DMS 273 (cell line): ENCODE results near the gene PRELID3B.
"Not testable (repeated sequence)": the region's sequence is repeated elsewhere in the genome, so short reads cannot be mapped to it uniquely, and the experiment has no call there.

Source experiments
- DNase-seq: peaks from one replicate; lab custom pipeline; 2025; ENCODE audit not compliant: unreplicated experiment; lab: John Stamatoyannopoulos, UW

Gene PRELID3B

DNA sequence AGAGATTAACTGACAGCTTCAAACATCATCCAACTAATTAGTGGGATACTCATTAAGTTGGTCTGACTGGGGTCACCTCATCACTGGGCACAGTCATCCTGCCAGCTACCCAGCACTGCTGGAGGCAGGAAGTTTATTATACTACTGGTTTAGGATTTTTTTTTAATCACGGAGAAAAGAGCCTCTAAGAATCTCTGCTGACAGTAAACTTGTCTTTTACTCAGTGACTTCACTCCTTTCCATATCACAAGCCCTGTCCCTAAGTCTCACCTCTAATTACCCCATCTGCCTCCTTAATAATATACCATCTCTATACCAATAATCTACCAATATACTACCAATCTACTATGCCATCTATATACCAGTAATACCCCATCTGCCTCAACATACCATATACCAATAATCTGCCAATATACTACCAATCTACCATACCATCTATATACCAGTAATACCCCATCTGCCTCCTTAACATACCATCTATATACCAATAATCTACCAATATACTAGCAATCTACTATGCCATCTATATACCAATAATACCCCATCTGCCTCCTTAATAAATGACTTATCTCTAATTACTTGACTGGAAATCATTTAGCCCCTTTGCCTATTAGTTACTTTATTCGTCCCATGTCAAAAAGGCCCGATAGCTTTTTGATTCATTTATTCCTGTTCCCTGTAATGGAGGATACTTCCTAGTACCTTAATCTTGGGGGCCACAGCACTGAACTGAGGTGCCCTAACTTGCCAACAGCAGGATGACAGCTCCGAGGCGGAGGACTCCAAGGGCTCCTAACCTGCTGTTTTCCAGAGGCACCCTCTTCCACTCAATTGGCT, 15.5 kb downstream of the PRELID3B start:
- DNase-seq: no peak

DNA sequence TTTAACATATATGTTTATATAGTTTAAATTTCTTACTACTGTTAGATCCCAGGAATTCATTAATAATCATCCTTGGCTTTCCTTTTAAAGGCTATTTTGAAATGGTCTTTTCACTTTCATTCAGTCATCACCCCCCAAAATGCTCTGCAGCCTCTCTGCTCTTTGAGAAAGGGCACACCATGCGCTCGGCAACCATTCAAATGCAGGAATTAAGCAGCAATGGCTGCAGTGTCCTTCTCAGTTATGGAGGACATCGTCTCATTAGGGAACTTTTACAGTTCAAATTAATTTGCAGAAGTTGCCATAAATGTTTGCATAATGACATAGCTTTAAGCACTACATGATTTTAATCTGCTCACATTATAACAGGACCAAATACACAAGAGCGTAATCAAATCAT, 17.1 kb downstream of the PRELID3B start:
- no peak for DNase-seq

DNA sequence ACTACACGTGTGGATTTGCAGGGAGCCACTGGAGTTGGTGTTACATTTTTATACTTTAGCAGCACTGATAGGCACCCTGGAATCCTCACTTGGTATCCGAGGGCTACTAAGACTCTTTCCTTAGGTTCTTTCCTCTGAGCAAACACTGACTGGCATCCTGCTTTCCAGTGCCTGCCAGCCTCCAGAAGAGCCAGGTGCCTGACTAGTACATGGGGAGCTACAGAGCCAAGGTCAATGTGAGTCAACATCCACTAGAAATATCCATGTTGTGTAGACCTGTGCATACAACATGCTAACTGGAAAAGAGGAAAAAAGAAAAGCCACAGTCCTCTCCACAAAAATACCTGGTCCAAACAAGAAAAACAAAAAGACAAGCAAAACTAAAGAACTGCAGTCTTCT, 17.5 kb downstream of the PRELID3B start:
- no peak for DNase-seq

DNA sequence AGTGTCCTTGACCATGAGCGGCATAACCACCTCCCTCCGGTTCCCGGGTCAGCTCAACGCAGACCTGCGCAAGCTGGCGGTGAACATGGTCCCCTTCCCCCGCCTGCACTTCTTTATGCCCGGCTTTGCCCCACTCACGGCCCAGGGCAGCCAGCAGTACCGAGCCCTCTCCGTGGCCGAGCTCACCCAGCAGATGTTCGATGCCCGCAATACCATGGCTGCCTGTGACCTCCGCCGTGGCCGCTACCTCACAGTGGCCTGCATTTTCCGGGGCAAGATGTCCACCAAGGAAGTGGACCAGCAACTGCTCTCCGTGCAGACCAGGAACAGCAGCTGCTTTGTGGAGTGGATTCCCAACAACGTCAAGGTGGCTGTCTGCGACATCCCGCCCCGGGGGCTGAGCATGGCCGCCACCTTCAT, 18.5 kb downstream of the PRELID3B start:
- no peak for DNase-seq

DNA sequence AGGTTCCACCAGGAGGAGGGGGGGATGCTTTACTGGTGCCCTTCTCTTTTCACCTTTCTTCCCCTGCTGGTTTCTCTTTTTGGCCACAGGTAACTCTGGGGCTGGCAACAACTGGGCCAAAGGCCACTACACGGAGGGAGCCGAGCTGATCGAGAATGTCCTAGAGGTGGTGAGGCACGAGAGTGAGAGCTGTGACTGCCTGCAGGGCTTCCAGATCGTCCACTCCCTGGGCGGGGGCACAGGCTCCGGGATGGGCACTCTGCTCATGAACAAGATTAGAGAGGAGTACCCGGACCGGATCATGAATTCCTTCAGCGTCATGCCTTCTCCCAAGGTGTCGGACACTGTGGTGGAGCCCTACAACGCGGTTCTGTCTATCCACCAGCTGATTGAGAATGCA, 19.0 kb downstream of the PRELID3B start:
- DNase-seq: no peak

DNA sequence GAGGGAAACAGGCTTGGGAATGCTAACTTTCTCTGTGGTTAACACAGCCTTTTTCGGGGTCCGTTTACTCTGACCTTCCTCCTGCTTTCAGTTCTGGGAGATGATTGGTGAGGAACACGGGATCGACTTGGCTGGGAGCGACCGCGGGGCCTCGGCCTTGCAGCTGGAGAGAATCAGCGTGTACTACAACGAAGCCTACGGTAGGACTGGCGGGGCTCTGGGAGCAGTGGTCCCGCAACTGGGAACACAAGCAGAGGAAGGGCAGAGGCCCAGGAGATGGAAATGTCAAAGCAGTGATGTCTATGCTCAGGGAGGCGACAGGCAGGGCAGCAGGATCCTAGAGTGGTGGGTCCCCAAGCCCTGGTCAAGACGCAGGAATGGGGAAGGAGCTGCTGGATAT, 19.8 kb downstream of the PRELID3B start:
- DNase-seq: no peak

DNA sequence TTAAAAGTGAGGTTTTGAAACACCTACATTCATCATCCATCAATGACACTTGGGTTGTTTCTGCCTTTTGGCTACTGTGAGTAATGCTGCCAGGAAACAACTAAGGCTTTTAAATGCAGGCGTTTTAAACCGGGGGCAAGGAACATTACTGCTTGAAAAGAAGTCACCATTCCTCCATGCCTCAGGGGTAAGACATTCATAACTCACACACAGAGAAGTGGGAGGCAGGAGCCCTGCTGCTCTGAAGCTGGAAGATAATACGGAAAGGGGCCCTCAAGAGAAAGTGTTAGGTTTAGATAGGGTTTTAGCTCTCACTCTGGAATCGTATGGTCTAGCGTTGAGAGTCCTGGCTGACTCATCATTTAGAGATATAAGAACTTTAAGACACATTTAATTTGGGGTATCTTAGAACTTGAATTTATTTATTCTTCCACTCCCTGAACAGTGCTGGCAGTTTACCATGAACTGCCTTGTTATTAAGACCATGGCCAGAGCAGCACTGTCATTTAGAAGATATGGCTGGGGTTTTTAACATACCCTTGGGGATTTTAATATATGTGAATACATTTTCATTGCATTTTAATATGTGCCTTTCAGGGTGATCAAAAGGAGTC, 21.5 kb downstream of the PRELID3B start:
- DNase-seq: no peak

DNA sequence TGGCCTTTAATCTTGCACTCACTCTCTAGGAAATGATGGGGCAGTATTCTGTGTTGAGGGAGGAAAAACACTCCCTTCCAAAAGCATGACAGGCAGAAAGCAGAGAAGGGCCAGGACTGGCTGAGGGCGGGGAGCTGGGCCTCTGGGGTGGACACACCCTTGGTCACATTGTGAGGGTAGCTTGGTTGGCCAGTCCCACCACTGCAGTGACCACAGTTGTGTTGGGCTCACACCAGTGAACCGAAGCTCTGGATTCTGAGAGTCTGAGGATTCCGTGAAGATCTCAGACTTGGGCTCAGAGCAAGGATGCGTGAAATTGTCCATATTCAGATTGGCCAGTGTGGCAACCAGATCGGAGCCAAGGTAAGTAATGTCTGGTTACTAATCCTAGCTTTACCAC, 23.4 kb downstream of the PRELID3B start, which contains the start of gene TUBB1:
Gene TUBB1, plus strand, starts transcription at position 213 of the 400 bp plus-strand sequence. Its CDS starts 94 bp downstream, at position 307.
- no peak for DNase-seq

DNA sequence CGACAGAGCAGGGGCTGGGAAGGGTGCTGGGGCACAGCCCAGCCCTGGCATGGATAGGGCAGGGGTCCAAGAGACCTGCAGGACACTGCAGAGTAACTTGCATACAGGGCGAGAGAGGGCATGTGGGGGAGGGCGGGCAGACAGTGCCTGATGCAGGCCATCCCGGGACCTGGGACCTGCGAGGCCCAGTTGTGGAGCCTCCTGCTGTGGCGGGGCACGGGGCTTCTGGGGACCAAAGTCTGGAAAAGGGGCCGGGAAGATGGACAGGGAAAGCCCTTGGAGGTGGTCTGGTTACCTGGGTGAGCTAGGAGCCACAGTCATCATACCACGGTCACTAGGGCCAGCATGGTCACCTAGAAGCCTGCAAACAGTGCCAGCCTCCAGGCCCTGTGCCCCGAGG, 23.8 kb downstream of the PRELID3B start:
- DNase-seq: no peak

DNA sequence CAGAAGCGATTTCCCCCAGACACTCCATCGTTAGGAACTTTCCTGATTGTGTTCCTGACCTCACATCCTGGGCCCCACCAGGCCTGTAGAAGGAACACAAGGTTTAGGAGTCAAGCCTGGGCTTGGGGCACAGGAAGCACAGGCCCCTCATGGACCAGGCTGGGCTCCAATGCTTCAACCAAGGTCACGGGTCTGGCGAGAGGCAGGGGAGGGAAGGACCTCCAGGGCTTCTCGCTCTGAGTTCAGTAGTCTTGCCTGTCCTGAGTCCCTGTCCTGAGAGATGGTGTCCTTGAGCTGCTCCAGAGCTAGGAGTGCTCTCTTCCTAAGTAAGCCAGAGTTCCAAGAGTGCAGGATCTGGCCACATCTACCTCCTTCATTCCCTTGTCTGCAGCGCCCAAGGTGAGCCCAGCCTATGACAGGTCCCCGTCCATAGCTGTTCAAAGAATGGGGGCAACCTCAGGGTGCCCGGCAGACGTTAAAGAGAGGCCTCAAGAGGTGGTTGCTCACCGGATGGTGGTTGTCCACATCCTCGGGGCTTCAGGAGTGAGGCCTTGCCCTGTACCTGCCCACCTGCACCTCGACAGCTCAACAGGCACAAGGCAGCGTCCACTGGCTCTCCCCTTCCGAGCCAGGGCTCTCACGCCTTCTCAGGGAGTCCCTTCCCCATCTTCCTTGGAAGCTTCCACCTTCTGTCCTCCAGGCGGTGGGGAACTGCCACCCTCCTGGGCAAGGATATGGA, 24.9 kb downstream of the PRELID3B start:
- no peak for DNase-seq

DNA sequence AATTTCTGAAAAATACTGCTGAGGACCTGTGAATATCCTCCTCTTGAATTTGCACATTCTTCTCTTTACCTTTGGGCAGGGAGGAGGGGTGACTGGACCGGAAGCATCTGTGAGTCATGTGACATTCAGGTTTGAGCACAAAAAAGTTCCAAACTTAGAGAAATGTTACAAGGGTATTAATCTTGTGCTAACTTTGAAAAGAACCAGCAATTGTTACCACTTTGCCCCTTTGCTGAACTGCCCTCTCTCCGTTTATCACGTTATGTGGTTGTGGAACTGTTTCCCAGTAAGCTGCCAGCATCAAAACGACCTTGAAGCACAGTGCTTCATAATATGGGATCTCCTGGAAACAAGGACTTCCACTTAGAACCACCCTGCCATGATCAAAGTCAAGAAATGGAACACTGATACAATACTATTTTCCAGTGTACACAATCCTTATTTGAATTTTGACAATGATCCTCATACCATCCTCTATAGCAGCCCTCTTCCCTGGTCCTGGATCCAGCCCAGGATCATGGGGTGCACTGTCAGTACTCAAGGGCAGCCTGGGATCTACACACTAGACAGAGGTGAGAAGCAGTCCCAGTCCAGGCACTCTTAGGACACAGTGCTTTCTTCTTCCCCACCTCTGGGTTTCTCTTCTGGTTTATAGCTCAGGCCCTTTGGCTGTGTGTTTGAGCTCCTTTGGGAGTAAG, 25.6 kb downstream of the PRELID3B start:
- no peak for DNase-seq

DNA sequence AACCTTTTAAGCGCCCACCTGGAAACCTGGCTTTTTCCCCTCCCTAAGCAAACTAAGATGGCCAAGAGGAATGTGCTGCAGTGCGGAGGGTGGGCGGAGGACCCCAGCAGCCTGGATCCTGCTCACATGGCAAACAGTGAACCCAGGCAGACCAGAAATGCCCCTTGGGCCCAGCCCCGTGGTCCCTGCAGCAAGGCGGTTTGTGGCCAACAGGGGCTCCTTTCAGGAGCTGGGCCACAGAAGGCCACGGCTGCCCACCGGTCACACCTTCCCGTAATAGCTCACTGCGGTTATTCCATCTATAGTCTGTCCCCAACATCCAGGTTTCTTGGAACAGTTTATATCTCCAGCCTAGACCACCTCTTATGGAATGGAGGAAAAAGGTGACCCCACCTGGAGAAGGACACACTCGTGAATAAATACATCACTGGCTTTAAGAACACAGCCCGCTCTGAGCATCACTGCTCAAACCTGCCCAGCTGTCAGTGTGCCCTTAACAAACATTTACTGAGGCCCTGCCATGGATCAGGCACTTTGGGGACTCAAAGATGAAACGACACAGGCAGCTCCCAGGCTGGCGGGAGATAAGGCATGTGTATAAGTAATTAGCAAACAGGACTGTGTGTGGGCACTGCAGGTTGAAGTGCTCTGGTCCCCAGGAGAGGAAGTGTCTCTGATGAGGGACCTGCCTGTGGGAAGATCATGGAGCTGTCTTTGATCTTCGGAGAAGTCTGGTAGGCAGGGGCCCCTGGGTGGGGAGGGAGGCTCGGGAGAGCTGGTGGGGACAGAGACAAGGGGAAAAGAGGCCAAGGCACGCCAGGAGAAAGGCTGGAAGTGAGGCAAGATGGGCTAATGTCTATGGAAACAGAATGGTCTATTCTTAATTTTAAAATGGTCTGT, 26.5 kb downstream of the PRELID3B start:
- no peak for DNase-seq

DNA sequence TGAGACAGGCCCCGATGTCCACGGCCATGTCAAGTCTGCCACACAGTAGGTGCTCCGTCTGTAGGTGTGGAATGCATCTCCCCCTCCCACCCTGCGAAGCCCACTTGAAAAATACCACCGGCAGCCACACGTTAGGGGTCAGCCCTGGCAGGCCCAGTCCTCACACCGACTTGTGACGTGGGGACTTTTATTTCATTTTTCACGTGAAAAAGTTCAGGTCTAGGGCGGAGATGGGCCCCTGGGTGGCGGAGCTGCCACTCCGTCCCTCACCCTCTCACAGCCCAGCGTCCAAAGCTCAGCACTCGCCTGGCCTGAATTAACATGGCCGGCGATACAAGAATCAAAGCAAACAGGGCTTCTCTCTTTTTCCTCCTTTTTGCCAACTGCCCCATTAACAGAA, 27.2 kb downstream of the PRELID3B start:
- no peak for DNase-seq

DNA sequence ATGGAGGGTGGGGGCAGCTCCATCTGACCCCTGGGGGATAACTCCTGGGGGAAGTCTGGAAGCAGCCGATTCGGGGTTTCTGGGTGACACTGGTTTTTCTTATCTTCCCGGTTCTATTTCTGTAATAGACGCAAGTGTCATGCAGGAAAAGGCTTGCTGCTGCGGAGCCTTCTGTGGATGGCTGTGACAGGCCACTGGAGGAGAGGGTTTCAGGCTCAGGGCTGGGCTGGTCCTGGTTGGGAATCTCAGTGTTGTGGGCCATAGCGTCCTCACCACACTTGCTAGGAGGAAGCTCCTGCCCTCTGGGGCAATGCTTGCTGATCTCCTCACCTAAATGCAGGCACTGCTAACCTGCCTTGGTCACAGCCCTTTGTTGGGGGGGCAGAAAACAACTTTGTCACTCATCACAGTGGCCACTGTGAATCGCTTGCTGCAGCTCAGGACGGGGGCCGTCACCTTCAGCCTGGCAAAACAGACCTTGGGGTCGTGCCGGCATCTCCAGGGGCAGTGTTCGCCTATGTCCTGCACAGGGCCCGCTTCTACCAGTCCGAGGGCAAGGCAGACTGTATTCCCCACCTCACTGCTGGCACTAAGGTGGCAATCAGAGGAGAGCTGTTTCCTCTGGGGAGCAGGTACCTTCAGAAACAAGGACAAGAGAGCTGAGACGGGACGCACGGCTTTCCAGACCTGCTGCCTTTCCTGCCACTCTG, 27.8 kb downstream of the PRELID3B start:
- DNase-seq: no peak

DNA sequence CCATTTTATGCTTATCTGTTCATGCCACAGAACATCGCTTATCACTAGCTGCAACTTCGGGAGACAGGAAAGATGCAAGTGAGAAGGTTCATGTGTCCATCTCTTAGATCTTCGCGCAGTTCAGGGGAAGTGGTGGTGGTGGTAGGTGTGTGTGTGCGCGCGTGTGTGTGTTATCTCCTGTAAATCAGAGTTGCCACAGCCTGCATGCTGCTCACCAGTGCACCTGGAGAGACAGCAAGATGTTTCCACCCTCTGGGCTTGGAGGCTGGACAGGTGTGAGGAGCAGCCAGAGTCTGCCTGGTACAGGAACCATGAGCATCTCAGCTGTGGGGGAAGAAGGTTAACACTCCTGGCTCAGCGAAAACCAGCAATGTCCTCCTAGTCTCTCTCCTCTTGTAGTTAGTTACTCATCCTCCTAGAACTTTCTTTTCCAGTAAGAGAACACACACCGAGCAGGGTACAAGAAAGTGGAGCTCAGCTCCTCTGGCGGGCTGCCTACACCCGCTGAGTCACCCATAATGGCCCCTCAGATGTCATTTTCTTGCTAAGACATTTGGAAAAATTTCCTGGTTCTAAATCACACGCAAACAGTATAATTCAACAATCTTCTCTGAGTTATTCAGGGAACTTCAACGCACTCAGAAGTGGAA, 28.5 kb downstream of the PRELID3B start:
- no peak for DNase-seq

DNA sequence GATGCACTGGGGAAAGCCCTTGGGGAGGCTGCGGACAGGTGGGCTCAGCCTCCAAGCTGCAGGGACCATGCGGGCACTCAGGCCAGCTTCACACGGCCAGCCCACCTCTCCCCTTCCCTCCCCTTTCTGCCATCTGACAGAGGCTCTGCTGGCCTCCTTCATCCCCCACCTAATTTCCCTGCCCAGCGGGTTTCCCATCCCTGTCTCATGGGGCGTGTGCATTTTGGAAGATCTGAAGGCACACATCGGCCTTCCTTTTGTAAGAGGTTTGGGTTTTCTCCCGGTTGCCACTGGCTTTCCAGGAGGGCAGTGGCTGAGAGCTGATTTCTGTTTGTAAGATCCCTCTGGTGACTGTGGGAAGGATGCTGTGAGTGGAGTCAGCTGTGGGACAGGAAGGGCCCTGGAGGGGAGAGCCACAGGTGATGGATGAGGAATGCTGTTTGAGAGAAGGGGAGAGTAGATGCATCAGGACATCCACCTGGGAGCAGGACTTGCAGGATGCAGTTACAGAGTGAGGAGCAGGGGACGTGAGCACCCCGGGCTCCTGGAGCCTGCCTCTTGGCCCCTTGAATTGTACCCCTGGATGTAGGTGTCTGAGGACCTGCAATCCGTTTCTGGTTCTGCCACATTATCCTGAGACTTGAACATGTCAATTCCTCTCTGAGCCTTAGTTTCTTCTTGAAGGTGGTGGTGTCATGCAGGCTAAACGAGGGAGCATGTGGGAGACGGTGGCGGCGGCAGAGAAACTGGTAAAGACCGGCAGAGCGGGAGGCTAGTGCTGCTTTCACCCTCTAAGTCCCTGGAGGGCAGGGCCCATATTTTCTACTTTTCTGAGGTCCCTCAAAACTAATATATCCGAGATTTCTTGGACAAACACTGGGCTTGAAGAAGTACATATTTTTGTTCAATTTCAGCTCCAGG, 29.3 kb downstream of the PRELID3B start:
- no peak for DNase-seq

DNA sequence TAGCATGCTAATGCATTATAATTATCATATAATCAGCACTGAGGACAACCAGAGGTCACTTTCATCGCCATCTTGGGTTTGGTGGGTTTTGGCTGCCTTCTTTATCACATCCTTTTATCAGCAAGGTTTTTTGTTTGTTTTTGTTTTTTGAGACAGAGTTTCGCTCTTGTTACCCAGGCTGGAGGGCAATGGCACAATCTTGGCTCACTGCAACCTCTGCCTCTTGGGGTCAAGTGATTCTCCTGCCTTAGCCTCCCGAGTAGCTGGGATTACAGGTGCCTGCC, 30.8 kb downstream of the PRELID3B start:
- not testable (repeated sequence) for DNase-seq
